K562 (cell line): ENCODE measurements around the gene SLC20A1. TPM values are rescaled to one million over a fixed set of nuclear protein-coding genes. Genes with fewer than 3 reads are reported as not detected.

Experiments
- CREM ChIP-seq: IDR thresholded peaks from 2 replicates; pipeline ENCODE4 v1.6.1; 2014; ENCODE audit warnings: antibody characterized with exemption, low read depth
- DMBX1 ChIP-seq: fragments of 250-450 bp; sonication (Bioruptor Pico); IDR thresholded peaks from 2 replicates; pipeline ENCODE4 v1.8.0; 2022; ENCODE audit warnings: inconsistent platforms, mild to moderate bottlenecking, moderate library complexity, borderline replicate concordance
- JUNB ChIP-seq: fragments of 450-650 bp; formaldehyde crosslinking; conservative IDR thresholded peaks from 2 replicates; pipeline ENCODE4 v1.4.0; 2020; ENCODE audit warnings: mild to moderate bottlenecking
- KLF13 ChIP-seq: fragments of 450-650 bp; IDR thresholded peaks from 2 replicates; pipeline ENCODE4 v1.6.1; 2016; ENCODE audit warnings: missing genetic modification characterization, low read depth, mild to moderate bottlenecking, missing compliant biosample characterization, moderate library complexity, borderline replicate concordance
- LCOR ChIP-seq: sonication (generic); formaldehyde crosslinking; IDR thresholded peaks from 2 replicates; pipeline ENCODE4 v1.8.0; 2022; ENCODE audit warnings: mild to moderate bottlenecking, missing genetic modification reagents
- MAZ ChIP-seq, 2 experiments: fragments of 450-650 bp in 1 of 2; sonication (generic) in 1 of 2; formaldehyde crosslinking; IDR thresholded peaks in 1 of 2; conservative IDR thresholded peaks in 1 of 2; 2 replicates each; pipeline versions ENCODE4 v1.4.0 to v1.5.0; 2020; ENCODE audit warnings: mild to moderate bottlenecking in 1 of 2, missing genetic modification reagents in 1 of 2
- MBD2 ChIP-seq: sonication (generic); IDR thresholded peaks from 2 replicates; pipeline ENCODE4 v1.6.1; 2016; ENCODE audit warnings: low read depth, borderline replicate concordance
- MEIS2 ChIP-seq: fragments of 450-650 bp; IDR thresholded peaks from 2 replicates; pipeline ENCODE4 v1.6.1; 2014; ENCODE audit warnings: mild to moderate bottlenecking; ENCODE audit not compliant: partially characterized antibody
- NR2F6 ChIP-seq: fragments of 450-650 bp; formaldehyde crosslinking; IDR thresholded peaks from 2 replicates; pipeline ENCODE4 v1.4.0; 2020; ENCODE audit warnings: mild to moderate bottlenecking
- NR3C1 ChIP-seq: sonication (generic); formaldehyde crosslinking; IDR thresholded peaks from 2 replicates; pipeline ENCODE4 v1.8.1; 2022; ENCODE audit warnings: missing genetic modification reagents
- SAFB ChIP-seq: fragments of 200-400 bp; formaldehyde crosslinking; IDR thresholded peaks from 2 replicates; pipeline ENCODE4 v1.6.1; 2017; ENCODE audit warnings: low read depth, low read length, borderline replicate concordance
- SRF ChIP-seq, 2 experiments: fragments of 250-450, 450-650 bp in 1 of 2; sonication (Bioruptor Pico) in 1 of 2; sonication (generic) in 1 of 2; formaldehyde crosslinking; IDR thresholded peaks; 2 replicates each; pipeline versions ENCODE4 v1.5.0 to v1.5.1; 2020 to 2022; ENCODE audit warnings: mild to moderate bottlenecking in 1 of 2, missing genetic modification reagents in 1 of 2
- TAF1 ChIP-seq: IDR thresholded peaks from 2 replicates; pipeline ENCODE4 v1.6.1; 2011; ENCODE audit warnings: mild to moderate bottlenecking, low read length, moderate library complexity; ENCODE audit not compliant: insufficient read depth, control insufficient read depth, severe bottlenecking; ENCODE audit errors: extremely low read depth
- ZNF384 ChIP-seq: IDR thresholded peaks from 2 replicates; pipeline ENCODE4 v1.6.1; 2012; ENCODE audit warnings: low read depth, low read length, improper control_type of control experiment
- ZNF583 ChIP-seq: fragments of 250-450 bp; sonication (Bioruptor Pico); IDR thresholded peaks from 2 replicates; pipeline ENCODE4 v1.4.0; 2020
- ZNF780A ChIP-seq: fragments of 250-450 bp; sonication (Bioruptor Pico); IDR thresholded peaks from 2 replicates; pipeline ENCODE4 v1.5.0; 2021; ENCODE audit warnings: mild to moderate bottlenecking
- polyA plus RNA-seq, 8 experiments: library from polyadenylated mRNA; depleted of rRNA in 4 of 8; stranded (reverse) in 5 of 8; unstranded in 3 of 8; fragments of >200 nt; fragmentation: Nextera tagmentation in 2 of 8; fragmentation: Illumina TruSeq in 1 of 8; extraction: Ambion mirVana in 2 of 8; extraction: Trizol in 1 of 8; gene quantifications; 2 replicates each; pipeline versions ENCODE4 v1.2.1 to v1.2.3, GENCODE V29; 2011 to 2014; ENCODE audit warnings: inconsistent platforms in 1 of 8, missing spikeins in 1 of 8
- total RNA-seq, 7 experiments: library from RNA; depleted of rRNA in 6 of 7; stranded (reverse); fragments of >200 nt in 6 of 7; fragmentation: Illumina TruSeq in 2 of 7; extraction: Trizol in 2 of 7; gene quantifications; 2 replicates each; pipeline versions ENCODE4 v1.2.1 to v1.2.3, GENCODE V29; 2011 to 2021; ENCODE audit warnings: low replicate concordance in 1 of 7
- TF ChIP-seq, protein P1 (sequence below): fragments of 250-450 bp; sonication (Bioruptor Pico); IDR thresholded peaks from 2 replicates; pipeline ENCODE4 v1.6.1; 2021; ENCODE audit warnings: mild to moderate bottlenecking
- TF ChIP-seq, protein P2 (sequence below): fragments of 450-650 bp; formaldehyde crosslinking; IDR thresholded peaks from 2 replicates; pipeline ENCODE4 v1.4.0; 2022; ENCODE audit warnings: missing genetic modification characterization
- TF ChIP-seq, protein P3 (sequence below): fragments of 250-450 bp; sonication (Bioruptor Pico); IDR thresholded peaks from 2 replicates; pipeline ENCODE4 v1.4.0; 2020; ENCODE audit warnings: mild to moderate bottlenecking, moderate library complexity

The SLC20A1 gene
- total and polyA plus RNA-seq, 9 of the 15 experiments (the other 6 are each of a cell fraction or from before 2014, with no cell fraction given) = 53.8 to 150 (median 74.7) TPM

- TF ChIP-seq, protein P1, sequence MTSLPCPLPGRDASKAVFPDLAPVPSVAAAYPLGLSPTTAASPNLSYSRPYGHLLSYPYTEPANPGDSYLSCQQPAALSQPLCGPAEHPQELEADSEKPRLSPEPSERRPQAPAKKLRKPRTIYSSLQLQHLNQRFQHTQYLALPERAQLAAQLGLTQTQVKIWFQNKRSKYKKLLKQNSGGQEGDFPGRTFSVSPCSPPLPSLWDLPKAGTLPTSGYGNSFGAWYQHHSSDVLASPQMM (CRISPR knock-in tag) = no peak
- TF ChIP-seq DMBX1 (CRISPR knock-in tag) (no peak), ZNF583 (CRISPR knock-in tag) (no peak), MAZ (CRISPR knock-in tag; conservative IDR thresholded peaks at IDR 0.05 in 1 of 2, IDR thresholded peaks at IDR 0.05 in 1 of 2) (no peak), LCOR (no peak), NR3C1 (CRISPR knock-in tag) (no peak), SRF (CRISPR knock-in tag; IDR thresholded peaks at IDR 0.05) (no peak), MEIS2 (no peak), JUNB (CRISPR knock-in tag) (no peak), NR2F6 (no peak), TAF1 (no peak), MBD2 (no peak), CREM (no peak), ZNF780A (CRISPR knock-in tag) (no peak), KLF13 (tag) (no peak), ZNF384 (no peak), SAFB (no peak)
- TF ChIP-seq, protein P2, sequence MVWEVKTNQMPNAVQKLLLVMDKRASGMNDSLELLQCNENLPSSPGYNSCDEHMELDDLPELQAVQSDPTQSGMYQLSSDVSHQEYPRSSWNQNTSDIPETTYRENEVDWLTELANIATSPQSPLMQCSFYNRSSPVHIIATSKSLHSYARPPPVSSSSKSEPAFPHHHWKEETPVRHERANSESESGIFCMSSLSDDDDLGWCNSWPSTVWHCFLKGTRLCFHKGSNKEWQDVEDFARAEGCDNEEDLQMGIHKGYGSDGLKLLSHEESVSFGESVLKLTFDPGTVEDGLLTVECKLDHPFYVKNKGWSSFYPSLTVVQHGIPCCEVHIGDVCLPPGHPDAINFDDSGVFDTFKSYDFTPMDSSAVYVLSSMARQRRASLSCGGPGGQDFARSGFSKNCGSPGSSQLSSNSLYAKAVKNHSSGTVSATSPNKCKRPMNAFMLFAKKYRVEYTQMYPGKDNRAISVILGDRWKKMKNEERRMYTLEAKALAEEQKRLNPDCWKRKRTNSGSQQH (CRISPR knock-in tag) = no peak
- TF ChIP-seq, protein P3, sequence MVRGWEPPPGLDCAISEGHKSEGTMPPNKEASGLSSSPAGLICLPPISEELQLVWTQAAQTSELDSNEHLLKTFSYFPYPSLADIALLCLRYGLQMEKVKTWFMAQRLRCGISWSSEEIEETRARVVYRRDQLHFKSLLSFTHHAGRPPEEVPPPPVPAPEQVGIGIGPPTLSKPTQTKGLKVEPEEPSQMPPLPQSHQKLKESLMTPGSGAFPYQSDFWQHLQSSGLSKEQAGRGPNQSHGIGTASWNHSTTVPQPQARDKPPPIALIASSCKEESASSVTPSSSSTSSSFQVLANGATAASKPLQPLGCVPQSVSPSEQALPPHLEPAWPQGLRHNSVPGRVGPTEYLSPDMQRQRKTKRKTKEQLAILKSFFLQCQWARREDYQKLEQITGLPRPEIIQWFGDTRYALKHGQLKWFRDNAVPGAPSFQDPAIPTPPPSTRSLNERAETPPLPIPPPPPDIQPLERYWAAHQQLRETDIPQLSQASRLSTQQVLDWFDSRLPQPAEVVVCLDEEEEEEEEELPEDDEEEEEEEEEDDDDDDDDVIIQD (CRISPR knock-in tag) = no peak
These were observed 1.3 kb downstream of the SLC20A1 start (continued) for GRCh38 chr2:112646791-112647689.
